ENCODE data around the gene RNF215.

Gene RNF215

GRCh38 chr22:30386960-30387827, at the start of gene RNF215:
Gene RNF215, minus strand, starts transcription at chr22:30387411. Its CDS starts 98 bp downstream, at chr22:30387313.
- DNase-seq: peak; percentile 44 to 66

GRCh38 chr22:30436196-30436595, 49.0 kb upstream of the RNF215 start:
- DNase-seq: no peak

GRCh38 chr22:30435674-30436126, 48.5 kb upstream of the RNF215 start:
- DNase-seq: no peak

GRCh38 chr22:30434843-30435242, 47.6 kb upstream of the RNF215 start:
- DNase-seq: no peak

GRCh38 chr22:30433773-30434172, 46.6 kb upstream of the RNF215 start:
- no peak for DNase-seq

GRCh38 chr22:30433227-30433626, 46.0 kb upstream of the RNF215 start:
- DNase-seq: no peak

- no peak for DNase-seq
Measured at GRCh38 chr22:30432520-30432919, 45.3 kb upstream of the RNF215 start.

GRCh38 chr22:30432096-30432495, 44.9 kb upstream of the RNF215 start:
- no peak for DNase-seq

- no peak for DNase-seq
Measured at GRCh38 chr22:30430933-30431332, 43.7 kb upstream of the RNF215 start.

GRCh38 chr22:30429887-30430286, 42.7 kb upstream of the RNF215 start:
- no peak for DNase-seq

- DNase-seq: no peak
Measured at GRCh38 chr22:30427871-30428270, 40.7 kb upstream of the RNF215 start.

GRCh38 chr22:30426388-30427353, 39.5 kb upstream of the RNF215 start:
- DNase-seq: peak; percentile 69 to 78

GRCh38 chr22:30425616-30426387, 38.6 kb upstream of the RNF215 start, which contains the start of gene MTFP1:
Gene MTFP1, plus strand, starts transcription at chr22:30425768. Its CDS starts 112 bp downstream, at chr22:30425880.
- peak; percentile 66 to 77 for DNase-seq

- DNase-seq: no peak
Measured at GRCh38 chr22:30425327-30425615, 38.1 kb upstream of the RNF215 start.

GRCh38 chr22:30424534-30425326, 37.5 kb upstream of the RNF215 start:
- DNase-seq: peak; percentile 32 to 33

GRCh38 chr22:30423959-30424533, 36.8 kb upstream of the RNF215 start:
- DNase-seq: peak; percentile 99

GRCh38 chr22:30423301-30423958, 36.2 kb upstream of the RNF215 start:
- DNase-seq: peak in 1 of 2 experiments; percentile 25

- DNase-seq: peak; percentile 5 to 26
Measured at GRCh38 chr22:30422481-30423300, 35.5 kb upstream of the RNF215 start.

GRCh38 chr22:30421695-30422480, 34.7 kb upstream of the RNF215 start:
- DNase-seq: no peak

Data from SHP77 (cell line).